Inflammatory macrophage treated with lipopolysaccharide for 4 hours (primary cell): Measurements from ENCODE around the gene STX17.
"Not testable (repeated sequence)": the region's sequence is repeated elsewhere in the genome, so short reads cannot be mapped to it uniquely, and the experiment has no call there.

ENCODE experiments used
- DNase-seq: peaks from one replicate; pipeline ENCODE4 v3.0.0-alpha.2; 2020

STX17 gene

DNA sequence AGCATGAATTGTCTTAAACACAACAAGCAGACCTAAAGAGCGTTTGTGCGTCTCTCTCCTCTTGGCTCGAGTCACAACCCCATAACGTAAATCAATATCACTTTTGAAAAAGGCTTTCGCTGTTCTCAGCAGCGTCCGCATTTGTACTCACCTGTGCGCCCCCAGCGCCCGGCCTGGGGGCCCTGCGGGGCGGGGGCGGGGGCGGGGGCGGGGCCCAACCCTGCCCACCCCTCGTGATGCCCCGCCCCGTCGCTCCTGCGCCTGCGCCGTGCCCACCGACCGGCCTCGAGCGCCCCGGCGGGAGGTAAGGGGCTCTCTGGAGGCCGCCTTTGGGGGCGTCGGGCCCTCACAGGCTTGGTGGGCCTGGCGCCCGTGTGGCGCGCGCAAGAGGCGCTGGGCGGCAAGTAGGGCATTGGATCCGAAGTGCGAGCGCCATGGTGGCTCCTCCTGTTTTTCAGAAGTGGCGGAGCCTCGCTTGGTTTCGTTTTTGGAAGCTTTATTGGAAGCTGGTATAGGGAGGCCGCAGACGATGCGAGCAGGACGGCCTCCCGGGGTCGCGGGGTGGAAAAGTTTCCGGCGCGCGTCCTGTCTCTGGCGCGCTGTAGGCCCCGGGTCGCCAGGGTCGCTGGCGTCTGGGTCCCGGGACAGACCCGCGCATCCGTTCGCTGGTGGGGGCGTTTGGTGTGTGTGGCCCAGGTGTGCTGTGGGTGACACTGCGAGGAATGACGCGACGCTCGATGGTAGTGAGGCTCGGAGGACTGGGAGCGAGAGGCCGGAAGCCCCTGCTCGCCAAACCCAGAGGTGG, at the start of gene STX17:
STX17 (plus strand) TSS at position 252 of the 805 bp plus-strand sequence. CDS start 8,586 bp downstream, outside the sequence.
- peak; percentile 82 for DNase-seq

GRCh38 chr9:99857576-99857975, 48.9 kb upstream of the STX17 start:
- DNase-seq: not testable (repeated sequence)

DNA sequence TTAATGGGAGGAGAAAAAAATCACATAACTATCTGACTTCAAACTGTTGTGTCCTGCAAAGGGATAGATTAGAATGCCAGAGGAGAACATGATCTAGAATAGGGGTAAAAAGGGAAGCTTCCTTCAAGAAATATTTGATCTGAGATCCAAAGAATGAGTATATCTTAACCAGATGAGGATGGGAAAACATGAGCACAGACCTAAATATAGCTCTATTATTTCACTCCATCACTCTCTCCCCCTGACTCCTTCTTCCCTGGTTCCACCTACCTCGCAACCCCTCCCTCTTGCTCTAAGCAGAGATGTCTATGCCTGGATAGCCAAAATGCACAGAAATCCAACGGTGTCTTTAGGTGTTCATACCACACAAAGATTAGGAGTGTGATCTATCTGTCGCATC, 48.4 kb upstream of the STX17 start:
- DNase-seq: no peak

DNA sequence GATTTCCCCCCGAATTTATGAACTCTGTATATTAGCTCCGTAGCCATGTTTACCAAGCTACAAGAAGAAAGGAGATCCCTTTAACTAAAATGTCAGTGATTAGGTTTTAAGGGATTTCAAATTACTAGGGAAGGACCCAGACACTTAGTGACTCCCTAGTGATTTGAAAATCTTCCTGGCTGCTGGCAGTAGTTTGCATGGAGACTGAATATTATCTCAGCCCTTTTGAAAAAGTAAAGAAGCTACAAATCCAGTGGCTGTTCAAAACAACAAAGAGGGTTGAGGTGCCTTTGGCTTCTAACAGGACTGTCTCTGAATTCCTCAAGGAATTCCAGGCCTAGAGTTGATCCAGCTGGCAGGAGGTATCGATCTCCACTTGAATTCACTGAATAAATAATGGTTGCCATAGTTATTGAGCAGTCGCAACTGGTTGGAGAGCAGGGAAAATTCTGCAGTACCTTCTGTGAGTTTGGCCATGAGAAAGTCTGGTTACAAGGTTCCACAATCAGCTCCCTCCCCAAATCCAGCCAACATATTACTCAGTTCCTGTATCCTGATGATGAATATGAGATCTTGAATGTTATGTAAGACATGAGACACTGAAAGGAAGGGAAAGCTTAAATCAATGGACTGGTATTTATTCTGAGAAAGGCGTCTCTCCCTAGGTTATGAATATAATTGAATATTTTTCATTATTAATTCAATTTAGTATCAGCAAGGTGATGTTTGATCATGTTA, 47.0 kb upstream of the STX17 start:
- DNase-seq: peak; percentile 40

DNA sequence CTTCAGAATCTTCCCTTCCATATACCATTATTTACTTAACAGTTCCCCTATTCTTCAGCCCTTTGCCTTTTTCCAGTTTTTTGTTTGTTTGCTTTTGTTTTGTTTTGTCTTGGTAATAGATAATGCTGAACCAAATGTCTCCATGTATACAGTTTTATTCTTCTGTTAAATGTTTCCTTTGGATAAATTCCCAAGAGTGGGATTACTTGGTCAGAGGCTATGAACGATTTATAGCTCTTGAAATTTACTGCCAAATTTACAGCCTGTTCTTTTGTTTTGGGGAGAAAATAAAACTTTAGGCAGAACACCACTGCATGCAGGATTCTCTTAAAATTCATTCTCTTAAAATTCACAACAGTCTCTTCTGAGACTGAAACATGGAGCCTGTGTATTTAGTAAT, 46.2 kb upstream of the STX17 start:
- no peak for DNase-seq

- no peak for DNase-seq
These were observed 42.5 kb upstream of the STX17 start for GRCh38 chr9:99863955-99864354.

DNA sequence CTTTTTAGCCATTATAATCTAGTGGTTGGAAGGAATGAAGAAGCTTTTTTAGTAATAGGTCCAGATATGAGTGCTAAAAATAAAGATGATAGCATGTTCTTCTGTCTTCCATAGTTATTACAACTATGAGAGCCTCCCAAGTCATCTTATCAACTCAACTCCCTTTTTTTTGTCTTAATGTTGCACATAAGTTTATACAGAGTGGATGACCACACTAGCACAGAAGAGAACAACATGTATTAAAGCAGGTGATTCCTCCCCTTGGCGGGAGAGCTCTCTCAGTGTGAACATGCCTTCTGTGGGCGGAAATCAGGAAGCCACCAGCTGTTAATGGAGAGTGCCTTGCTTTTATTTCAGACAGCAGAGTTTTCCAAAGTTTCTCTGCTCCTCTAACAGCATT, 40.1 kb upstream of the STX17 start:
- no peak for DNase-seq

GRCh38 chr9:99867536-99867935, 38.9 kb upstream of the STX17 start:
- no peak for DNase-seq

GRCh38 chr9:99867968-99868367, 38.5 kb upstream of the STX17 start:
- DNase-seq: peak; percentile 11

GRCh38 chr9:99868845-99869244, 37.6 kb upstream of the STX17 start:
- peak; percentile 13 for DNase-seq

DNA sequence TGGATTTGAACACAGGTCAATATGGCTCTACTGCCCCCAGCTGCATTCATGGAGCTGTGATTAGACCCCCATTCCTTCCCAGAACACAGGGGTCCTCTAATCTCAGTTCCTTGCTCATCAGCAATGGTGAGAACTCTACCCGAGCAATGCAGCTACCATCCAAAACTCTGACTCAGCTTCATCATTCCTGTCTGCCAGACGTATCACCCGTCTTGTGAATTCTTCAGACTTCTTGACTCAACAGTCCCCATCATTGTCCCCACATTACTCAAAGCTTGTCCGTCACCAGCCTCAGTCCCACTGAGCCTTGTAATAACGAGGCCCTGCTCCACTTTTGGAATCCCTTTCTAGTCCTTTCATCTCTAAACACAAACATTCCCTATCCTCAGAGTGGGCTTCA, 36.3 kb upstream of the STX17 start:
- DNase-seq: no peak

DNA sequence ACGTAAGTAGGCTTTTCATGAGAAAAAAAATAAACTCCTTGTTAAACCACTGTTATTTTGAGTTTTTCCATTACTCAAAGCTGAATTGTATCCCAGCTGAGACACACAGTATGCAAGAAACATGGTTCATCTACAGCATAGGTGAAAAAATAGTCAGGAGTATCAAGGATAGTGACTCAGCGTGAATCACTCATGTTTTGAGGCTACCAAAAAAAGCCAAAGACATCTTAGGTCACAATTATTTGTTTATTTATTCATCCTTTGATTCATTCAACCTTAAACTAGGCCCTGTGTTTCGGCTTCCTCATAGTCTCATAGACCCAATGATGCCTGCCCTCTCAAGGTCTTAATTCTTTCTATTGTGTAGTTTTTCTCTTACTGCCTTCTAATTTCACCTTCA, 32.9 kb upstream of the STX17 start:
- DNase-seq: no peak

- DNase-seq: no peak
These were observed 32.4 kb upstream of the STX17 start for GRCh38 chr9:99873943-99874584.

DNA sequence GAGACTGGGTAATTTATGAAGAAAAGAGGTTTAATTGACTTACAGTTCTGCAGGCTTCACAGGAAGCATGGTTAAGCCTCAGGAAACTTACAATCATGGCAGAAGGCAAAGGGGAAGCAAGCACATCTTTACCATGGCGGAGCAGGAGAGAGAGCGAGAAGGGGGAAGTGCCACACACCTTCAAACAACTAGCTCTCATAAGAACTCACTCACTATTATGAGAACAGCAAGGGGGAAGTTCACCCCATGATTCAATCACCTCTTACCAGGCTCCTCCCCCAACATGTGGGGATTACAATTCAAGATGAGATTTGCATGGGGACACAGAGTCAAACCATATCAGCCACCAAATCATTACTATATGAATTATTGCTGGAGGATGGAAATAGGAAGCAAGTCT, 30.3 kb upstream of the STX17 start:
- peak; percentile 16 for DNase-seq

GRCh38 chr9:99878651-99879050, 27.8 kb upstream of the STX17 start:
- DNase-seq: no peak

DNA sequence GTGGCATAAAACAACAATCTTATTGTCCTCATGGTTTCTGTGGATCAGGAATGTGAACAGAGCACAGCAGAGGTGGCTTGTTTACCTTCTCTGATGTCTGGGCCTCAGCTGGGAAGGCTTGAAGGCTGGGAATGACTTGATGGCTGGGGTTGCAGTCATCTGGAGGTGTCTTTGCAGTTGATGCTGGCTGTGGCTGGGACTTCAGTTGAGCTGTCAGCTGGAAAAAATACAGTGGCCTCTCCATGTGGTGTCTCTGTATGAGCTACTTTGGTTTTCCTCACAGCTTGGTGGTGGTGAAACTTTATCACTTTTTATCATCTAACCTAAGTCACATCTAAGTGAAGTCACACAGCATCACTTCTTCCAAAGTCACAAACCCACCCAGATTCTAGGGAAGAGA, 24.7 kb upstream of the STX17 start:
- no peak for DNase-seq

DNA sequence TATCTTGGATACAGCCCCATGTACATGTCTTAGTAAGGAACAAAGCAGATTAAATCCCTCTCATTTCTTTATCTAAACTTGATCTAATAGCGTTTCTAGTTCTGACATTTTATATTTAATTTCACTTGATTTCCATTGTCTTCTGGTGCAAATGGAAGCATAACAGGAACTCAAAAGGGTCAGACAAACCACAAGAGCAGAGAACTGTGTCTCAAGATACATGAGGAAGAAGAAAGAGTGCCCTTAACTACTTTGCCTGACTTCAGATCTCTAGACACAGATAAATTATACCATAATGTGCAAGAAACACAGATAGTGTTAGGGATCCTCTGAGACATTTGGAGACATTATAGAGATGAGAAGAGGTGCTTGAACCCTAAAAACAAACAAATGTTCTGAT, 20.7 kb upstream of the STX17 start:
- peak; percentile 22 for DNase-seq

- no peak for DNase-seq
These were observed 17.3 kb upstream of the STX17 start for GRCh38 chr9:99889120-99889519.

DNA sequence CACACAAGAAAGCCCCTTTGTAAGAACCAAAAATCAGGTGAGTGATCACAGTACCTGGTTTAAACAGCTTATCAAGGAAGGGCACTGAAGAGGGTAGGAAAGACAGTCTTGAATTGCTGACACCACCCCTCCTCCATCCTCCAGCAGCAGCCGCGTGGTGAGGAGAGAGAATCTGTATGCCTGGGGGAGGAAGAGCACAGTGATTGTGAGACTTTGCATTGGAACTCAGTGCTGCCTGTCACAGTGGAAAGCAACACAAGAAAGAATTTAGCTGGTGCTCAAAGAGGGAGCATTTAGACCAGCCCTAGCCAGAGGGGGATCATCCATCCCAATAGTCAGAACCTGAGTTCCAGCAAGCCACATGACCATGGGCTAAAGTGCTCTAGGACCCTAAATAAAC, 11.6 kb upstream of the STX17 start:
- DNase-seq: no peak

- DNase-seq: no peak
These were observed 10.9 kb upstream of the STX17 start for GRCh38 chr9:99895510-99895909.

DNA sequence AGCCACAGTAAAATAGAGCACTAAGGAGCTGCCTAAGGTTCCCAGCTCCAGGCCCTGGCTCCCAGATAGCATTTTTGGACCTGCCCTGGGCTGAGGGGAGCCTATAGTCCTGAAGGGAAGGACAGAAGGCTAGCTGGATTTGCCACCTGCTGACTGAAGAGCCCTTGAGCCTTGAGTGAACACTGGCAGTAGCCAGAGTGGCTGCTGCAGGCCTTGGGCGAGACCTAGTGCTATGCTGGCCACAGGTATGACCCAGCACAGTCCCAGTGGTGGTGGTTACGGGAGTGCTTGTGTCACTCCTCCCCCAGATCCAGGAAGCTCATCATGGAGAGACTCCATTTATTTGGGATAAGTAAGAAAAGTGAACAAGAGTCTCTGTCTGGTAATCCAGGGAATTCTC, 10.3 kb upstream of the STX17 start:
- no peak for DNase-seq

DNA sequence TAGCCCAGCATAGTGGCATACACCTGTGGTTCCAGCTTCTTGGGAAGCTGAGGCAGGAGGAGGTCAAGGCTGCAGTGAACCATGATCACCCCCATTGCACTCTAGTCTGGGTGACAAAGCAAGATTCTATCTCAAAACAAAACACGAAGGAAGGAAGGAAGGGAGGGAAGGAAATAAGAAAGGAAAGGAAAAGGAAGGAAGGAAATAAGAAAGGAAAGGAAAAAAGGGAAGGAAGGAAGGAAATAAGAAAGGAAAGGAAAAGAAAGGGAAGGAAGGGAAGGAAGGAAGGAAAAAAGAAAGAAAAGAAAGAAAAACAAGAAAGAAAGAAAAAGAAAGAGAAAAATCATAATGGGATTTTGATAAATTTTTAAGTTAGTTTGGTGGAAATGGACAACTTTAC, 3.1 kb upstream of the STX17 start:
- no peak for DNase-seq

- DNase-seq: no peak
These were observed 536 bp upstream of the STX17 start for GRCh38 chr9:99905833-99906402.

- DNase-seq: no peak
These were observed 716 bp downstream of the STX17 start for GRCh38 chr9:99907208-99907532.
